Stimulated activated CD4-positive, alpha-beta T cell treated with anti-CD3 and anti-CD28 coated beads, Interleukin-2, amount 100 ng/mL, for 4 hours (primary cell): Measurements from ENCODE around the gene LZTS2.

ENCODE experiments used
- DNase-seq: peaks from one replicate; pipeline ENCODE4 v3.0.0-alpha.2; 2020; ENCODE audit warnings: low read depth

LZTS2 gene

DNA sequence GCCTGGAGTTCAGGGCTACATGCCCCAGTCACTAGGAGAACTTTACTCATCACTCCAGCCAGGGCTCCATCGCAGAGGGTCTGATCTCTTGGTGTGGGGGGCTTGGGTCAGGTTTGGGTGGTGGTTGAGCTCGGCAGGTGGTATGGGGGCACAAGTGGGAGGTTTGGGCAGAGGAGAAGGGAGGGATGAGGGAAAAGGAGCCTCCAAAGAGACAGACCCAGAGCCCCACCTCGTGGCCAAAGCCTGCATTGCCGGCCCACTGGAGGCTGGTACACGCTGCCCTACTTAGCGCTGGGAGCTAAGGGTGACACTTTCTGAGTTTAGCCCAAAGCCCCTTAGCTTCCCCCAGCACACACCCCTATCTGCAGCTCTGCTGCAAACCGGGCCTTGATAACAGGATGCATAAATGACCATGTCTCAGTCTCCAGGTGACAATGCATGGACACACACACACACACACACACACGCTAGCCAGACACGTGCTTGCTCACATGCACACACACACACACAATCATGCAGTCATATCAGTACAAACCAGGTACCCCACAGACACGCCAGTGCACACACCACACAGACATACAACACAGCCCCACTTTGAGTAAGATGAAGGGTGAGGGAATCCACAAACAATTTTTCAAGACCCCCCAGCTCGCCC is 14.7 kb downstream of the LZTS2 start:
- peak; percentile 59 for DNase-seq

GRCh38 chr10:101014966-101015581 is 15.5 kb downstream of the LZTS2 start:
- no peak for DNase-seq

- no peak for DNase-seq
Measured at GRCh38 chr10:101015582-101015973, 16.0 kb downstream of the LZTS2 start.

GRCh38 chr10:101016814-101017213 is 17.2 kb downstream of the LZTS2 start:
- DNase-seq: no peak

DNA sequence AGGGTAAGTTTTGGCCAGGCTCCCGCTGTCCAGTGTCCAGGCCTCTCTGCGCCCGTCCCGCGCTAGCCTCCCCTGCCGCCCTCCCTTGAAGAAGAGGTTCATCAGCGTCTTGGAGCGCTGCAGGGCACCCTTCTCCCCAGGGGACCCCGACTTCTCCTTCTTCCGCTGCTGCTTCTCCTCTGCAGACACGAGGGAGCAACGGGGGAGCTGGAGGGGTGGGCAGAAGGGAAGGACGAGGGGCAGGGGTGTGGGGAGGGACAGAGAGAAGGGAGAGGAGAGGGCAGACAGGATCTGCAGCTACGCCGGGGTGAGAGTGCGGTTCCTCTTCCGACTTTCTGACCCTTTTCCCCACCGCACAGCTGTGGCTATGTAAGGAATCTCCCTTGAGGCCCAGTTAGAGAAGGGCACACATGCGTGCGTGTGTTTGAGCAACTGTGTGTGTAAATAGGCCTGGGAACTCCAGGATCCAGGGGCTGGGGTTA is 18.6 kb downstream of the LZTS2 start:
- DNase-seq: no peak

GRCh38 chr10:101018600-101019439 is 19.2 kb downstream of the LZTS2 start:
- peak; percentile 47 for DNase-seq

- DNase-seq: no peak
Measured at GRCh38 chr10:101019440-101019703, 19.8 kb downstream of the LZTS2 start.

- DNase-seq: no peak
Measured at GRCh38 chr10:101020427-101021075, 20.9 kb downstream of the LZTS2 start.

GRCh38 chr10:101021239-101021638 is 21.6 kb downstream of the LZTS2 start:
- no peak for DNase-seq

- no peak for DNase-seq
Measured at GRCh38 chr10:101021692-101022251, 22.2 kb downstream of the LZTS2 start.

DNA sequence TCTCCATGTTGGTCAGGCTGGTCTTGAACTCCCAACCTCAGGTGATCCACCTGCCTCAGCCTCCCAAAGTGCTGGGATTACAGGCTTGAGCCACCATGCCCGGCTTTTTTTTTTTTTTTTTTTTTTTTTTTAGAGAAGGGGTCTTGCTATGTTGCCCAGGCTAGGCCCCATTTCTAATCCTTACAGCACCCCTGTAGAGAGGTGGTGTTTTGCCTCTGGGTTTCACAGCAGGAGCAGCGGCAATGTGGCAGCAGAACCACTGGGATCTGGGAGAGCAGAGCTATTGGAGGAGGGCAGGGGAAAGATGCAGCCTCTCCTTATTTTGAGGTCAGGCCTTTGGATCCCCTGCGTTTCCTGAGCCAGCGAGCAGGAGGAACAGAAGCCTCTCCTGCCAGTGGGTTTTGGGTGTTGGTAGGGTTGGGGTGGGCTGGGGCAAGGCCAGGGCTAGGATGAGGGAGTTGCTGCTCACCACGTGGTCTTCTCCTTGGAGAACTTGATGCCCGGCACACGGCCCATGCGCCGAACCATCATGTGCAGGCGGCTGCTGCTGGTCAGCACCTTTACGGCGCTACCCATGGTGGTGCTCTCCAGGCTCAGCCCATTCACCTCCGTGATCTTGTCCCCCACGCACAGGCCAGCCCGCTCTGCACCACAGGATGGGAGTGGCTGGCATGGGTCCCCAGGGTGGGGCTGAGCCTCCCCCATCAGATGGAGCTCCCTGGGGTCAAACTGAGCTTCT is 23.5 kb downstream of the LZTS2 start:
- DNase-seq: no peak

DNA sequence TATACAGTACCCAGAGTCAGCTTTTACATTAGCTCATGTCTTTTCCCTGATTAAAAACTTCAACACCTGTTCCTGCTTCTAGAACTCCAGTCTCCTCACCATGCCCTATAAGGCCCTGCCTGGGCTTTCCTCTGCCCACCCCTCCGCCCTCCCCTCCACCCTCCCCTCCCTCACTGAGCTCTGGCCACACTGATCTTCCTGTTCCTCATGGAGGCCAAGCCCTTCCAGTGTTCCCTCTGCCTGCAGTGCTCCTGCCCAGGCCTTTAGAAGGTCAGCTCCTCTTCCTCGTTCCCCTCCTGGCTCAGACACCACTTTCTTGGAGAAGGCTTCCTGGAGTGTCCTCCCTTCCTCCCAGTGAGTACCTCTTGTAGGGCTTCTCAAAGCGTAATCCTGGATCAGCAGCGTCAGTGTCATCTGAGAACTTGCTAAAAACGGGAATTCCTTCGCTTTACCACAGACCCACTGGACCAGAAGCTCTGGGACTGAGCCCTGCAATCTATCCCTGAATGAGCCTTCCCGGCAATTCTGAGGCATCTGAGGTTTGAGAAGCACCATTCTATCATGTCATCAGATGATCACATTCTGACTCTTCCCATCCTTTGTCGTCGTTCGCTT is 27.6 kb downstream of the LZTS2 start:
- DNase-seq: no peak

- no peak for DNase-seq
Measured at GRCh38 chr10:101028446-101029337, 29.1 kb downstream of the LZTS2 start.

DNA sequence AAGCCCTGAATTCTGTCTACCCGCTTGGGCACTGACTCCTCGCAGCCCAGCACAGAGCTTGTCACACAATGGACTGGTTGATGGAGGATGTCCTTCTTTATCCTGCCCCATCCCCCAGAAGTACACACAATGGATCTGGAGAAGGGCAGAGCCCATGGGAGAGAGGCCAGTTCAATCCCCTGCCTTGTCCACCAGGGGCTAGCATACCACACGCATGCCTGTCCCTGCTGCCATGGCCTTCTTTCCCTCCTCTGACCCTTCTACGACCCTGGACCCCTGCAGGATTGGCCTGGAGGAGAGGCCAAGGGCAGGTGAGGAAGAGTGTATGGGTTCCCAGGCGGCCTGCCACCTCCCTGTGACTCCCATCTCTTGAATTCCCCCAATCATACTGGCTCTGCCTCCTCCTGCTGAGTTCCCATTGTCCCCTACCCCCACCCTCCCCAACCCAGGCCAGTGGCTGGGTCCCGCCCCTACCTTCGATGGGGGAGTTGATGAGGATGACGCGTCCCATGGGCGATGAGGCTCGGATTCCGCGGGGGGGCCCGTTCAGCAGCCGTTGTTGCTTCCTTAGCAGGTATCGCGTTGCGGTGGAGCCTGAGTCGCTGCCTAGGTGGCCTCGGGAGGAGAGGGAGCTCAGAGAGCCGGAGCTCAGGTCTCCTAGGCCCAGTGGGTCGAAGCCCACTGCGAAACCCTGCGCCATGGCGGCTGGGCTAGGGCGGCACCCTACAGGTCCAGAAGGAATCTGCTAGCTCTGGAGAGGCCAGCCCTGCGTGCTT is 30.1 kb downstream of the LZTS2 start:
- no peak for DNase-seq

DNA sequence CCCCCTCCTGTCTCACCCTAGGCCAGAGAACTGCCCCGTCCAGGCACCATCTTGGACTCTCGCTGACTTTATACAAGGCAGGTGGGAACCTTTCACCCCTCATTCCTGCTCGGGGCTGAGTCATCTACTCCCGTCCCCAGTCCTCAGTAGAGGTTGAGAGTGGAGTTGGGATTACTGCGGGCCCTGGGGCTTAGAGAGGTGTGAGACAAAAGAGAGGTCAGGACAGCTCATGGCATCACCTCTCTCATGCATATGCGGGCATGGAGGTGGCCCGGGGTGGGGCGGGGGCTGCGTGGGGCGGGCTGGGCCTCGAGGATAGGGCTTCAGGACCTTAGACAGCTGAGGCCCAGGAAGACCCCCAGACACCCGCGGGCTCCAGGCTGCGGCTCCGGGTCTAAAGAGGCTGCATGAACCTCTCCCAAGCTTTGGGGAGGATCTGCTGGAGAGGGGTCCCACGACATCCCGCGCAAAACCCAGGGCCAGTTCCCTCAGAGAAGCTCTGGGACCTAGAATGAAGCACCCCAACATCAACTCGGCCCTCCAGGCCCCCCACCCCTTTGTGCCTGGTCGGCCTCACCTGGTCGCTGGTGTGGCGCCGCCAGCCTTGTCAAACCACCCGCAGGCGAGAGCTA is 31.0 kb downstream of the LZTS2 start:
- no peak for DNase-seq

DNA sequence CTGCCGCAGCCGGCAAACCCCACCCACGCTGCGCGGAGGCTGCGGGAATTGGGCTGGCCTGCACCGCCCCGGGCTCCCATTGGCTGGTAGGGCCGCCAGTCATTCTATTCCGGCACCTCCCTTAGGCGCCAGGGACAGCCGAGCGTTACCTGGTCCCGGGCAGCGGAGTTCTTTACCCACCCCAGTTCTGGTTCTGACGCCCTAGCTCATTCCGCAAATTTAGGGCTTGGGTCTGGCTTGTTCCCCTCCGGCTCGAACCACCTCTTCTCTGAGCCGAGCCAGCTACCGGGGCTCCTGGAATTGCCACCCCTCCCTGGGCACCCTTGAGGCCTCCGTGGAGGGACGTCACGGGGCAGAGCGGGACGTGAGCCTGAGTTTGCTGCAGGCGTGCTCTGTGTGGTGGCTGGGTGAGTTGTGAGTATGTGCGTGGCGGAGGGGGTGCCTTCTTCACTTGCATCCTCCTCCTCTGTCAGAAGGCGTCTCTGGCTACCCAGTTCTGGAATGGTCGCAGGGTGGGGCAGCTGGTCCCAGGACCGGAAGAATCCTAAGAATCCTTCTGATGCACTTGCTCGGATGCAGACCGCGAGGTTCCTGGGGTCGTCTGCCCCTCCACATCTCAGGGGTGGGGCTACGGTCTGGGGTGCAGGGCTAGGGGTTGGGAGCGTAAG is 31.7 kb downstream of the LZTS2 start, which contains the start of the genes PDZD7 and SFXN3:
Gene PDZD7, minus strand, starts transcription at position 2 of the 668 bp plus-strand sequence. CDS start 910 bp downstream, outside the sequence.
Gene SFXN3, plus strand, starts transcription at position 107 of the 668 bp plus-strand sequence. CDS start 3,461 bp downstream, outside the sequence.
- peak; percentile 95 for DNase-seq

- peak; percentile 70 for DNase-seq
Measured at GRCh38 chr10:101031796-101032636, 32.4 kb downstream of the LZTS2 start.
